ENCODE results near the gene MUC16. TPM values are rescaled to one million over a fixed set of nuclear protein-coding genes. Genes with fewer than 3 reads are reported as not detected.
"Not testable (repeated sequence)": the region's sequence is repeated elsewhere in the genome, so short reads cannot be mapped to it uniquely, and the experiment has no call there.

Gene MUC16
- polyA plus RNA-seq (ENCODE audit: insufficient read length) = 0.03 TPM

DNA sequence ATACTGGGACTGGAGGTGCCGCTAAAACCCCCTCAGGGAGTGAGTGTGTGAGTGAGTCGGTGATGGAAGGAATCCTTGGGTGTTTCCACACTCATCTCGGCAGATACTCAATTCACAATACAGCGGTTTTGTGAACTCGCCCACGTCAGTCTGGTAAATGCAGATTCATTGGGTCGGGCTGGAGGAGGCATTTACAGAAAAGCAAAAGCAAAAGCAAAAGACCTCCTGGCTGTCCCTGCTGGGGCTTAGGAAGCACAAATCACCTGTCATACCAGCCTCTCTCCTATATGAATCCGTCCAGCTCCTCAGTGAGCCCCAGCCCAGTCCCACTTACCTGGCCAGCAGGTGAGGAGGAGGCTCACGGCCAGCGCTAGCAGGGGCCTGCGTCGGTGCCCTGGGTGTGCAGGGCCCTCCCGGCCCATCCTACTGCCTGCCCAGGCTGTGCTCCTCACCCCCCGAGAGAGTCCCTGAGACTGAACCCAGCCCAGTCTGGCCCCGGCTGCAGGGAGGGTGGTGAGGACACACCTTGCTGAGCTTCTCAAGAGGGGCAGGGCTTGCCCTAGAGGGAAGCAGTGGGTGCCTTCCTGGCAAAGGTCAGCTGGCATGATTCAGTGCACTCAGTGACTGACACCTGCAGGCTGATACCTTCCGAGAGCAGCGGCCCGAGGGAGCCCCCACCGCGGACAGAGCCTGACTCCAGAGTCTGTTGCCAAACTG, at the start of gene MUC16:
Gene MUC16, minus strand, starts transcription at position 475 of the 717 bp plus-strand sequence.
- no peak for DNase-seq

DNA sequence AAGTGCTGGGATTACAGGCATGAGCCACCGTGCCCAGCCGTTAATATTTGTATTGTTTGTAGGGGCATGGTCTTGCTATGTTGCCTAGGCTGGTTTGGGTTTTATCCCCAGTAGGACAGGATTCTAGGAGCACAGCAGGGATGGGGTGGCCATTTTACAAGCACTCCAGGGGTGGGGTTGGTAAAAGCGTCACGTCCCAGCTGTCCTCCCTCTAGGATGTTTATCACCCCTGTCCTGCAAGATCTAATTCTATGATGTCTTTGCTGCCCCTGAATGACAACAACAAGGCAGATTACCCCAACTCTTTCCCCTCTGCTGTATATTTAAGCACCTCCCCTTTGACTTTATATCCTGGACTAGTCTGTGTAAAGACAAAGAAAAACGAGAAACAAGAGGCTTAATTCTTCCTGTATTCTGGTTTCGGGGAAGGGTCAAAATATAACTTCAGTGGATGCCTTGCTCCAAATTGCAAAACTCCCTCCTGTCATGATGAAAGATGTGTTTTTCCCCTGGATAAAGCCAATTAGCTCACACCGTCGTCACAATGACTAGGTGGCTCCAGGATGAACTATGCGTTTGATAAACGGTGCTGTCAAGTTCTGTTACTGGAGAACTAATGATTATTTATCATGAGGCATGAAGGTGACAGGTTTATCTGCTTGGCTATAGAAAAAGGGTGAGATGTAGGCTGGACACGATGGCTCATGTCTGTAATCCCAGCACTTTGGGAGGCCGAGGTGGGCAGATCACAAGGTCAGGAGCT, 48.9 kb upstream of the MUC16 start:
- DNase-seq = no peak

DNA sequence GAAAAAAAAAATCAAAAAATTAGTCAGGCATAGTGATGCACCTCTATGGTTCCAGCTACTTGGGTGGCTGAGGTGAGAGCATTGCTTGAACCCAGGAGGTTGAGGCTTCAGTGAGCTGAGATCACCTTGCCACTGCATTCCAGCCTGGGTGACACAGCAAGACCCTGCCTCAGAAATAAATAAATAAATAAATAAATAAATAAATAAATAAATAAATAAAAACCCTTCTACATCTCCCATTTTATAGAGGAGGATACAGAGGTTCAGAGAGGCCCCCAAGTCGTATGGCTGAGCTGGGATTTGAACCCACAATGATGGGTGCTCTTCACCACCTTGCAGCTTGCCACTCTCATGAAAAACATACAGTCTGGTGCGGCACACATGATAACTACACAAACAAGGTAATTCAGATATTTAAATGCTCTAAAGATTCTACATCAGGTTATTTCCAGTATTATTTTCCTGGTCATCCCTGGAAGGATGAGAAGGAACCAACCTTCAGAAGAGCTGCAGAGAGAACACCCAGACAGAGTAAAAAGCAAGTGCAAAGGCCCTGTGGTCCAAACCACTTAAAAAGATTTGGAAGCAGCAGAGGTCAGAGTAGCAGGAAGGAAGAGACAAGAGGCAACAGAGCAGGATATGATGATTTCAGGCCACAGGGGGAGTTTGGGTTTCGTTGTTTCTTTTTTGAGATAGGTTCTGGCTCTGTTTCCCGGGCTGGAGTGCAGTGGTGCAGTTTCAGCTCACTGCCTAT, 47.5 kb upstream of the MUC16 start:
- no peak for DNase-seq

DNA sequence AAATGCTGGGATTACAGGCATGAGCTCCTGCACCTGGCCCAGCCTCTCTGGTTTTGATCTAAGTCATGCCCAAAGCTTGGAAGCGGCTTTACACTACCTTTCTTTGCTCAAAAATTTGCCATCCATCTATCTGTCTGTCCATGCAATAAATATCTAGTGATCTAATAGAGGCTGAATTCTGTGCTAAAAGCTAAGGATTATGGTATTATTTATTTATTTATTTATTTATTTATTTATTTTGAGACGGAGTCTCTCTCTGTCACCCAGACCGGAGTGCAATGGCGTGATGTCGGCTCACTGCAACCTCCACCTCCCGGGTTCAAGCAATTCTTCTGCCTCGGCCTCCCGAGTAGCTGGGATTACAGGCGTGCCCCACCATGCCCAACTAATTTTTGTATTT, 45.9 kb upstream of the MUC16 start:
- DNase-seq = not testable (repeated sequence)

DNA sequence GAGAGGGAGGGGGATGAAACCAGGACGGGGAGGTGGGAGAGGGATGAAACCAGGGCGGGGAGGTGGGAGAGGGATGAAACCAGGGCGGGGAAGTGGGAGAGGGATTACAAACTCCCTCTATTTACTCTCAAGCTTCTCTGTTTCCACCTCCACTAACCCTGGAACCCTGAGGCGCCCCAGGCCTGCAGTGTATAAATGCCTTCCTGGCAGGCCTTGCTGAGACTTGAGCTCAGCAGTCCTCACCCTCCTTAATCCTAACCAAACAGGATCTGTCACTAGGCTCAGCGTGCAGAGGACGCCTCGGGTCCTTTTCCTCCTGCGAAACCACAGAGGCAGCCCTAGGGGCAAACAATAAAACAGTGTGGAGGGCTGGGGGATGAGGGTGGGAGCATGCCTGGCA, 44.6 kb upstream of the MUC16 start:
- DNase-seq = no peak

DNA sequence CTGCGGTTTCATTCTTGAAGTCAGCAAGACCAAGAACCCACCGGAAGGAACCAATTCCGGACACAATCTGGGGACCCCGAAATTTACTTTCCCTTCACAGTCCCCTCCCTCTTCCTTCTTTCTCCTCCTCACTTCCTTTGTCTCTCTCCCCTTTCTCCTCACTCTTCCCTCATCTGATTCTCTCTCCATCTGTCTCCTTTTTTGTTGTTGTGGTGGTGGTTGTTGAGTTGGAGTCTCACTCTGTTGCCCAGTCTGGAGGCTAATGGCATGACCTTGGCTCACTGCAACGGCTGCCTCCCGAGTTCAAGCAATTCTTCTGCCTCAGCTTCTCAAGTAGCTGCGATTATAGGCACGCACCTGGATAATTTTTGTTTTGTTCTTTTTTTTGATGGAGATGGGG, 44.0 kb upstream of the MUC16 start:
- no peak for DNase-seq

DNA sequence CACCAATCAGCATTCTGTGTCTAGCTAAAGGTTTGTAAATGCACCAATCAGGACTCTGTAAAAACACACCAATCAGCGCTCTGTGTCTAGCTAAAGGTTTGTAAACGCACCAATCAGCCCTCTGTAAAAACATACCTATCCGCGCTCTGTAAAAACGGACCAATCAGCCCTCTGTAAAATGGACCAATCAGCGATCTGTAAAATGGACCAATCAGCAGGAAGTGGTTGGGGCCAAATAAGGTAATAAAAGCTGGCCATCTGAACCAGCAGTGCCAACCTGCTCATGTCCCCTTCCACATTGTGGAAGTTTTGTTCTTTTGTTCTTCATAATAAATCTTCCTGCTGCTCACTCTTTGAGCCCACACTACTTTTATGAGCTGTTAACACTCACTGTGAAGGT, 43.5 kb upstream of the MUC16 start:
- DNase-seq = not testable (repeated sequence)

DNA sequence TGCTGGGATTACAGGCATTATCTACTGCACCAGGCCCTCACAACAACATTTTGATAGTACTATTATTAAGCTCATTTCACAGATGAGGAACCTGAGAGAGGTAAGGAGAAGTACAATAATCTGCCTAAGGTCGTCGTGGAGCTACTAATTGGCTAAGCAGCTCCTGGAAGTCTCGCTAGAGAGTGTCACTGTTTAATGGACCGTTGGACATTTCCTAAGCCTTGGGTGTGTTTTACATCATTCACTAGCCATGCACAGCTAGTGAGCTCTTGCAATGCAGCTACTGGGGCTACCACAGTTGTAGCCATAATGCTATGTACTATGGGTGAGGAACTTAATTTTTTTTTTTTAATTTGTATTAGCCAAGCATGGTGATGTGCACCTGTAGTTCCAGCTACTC, 42.7 kb upstream of the MUC16 start:
- DNase-seq = no peak

DNA sequence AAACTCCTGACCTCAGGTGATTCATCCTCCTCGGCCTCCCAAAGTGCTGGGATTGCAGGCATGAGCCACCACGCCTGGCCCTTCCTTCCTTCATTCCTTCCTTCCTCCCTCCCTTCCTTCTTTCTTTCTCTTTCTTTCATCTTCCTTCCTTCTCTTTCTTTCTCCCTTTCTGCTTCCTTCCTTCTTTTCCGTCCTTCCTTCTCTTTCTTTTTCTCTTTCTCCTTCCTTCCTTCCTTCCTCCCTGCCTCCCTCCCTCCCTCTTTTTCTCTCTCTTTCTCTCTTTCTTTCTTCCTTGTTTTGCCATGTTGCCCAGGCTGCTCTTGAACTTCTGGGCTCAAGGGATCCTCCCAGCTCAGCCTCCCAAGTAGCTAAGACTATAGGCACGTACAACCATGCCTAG, 36.5 kb upstream of the MUC16 start:
- no peak for DNase-seq

DNA sequence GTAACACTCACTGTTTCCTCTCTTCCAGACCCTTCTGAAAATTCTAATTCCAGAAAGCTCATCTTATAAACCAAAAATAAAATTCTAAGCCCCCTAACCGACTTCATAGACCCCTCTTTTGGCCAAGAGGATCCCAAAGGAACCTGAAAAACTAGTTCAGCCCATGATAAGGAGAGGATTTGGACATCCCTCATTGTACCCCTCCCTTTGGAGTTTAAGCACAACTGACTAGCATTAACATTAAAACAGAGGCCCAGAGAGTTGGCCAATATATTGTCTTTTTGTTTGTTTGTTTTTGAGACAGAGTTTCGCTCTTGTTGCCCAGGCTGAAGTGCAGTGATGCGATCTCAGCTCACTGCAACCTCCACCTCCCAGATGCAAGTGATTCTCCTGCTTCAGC, 34.2 kb upstream of the MUC16 start:
- DNase-seq = no peak

DNA sequence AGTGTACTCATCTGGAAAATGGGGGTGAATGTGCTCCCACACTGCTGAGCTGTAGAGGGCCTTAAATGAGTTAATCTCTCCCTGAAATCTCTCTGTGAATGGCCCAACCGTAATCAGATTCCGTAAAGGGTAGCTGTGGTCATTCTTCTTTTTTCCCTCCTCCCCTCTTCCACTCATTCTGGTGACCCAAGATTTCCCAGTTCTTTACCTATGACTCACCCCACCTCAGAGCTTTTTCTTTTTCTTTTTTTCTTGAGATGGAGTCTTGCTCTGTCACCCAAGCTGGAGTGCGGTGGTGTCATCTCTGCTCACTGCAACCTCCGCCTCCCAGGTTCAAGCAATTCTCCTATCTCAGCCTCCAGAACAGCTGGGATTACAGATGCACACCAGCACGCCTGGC, 33.3 kb upstream of the MUC16 start:
- no peak for DNase-seq

DNA sequence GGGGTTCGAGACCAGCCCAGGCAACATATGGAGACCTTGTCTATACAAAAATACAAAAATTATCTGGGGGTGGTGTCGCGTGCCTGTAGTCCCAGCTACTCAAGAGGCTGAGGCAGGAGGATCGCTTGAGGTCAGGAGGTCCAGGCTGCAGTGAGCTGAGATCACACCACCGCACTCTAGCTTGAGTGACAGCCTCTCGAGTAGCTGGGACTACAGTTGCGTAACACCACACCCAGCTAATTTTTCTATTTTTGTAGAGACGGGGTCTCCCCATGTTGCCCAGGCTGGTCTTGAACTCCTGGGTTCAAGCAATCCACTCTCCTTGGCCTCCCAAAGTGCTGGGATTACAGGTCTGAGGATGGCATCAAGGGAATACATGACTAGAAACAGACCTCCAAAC, 30.8 kb upstream of the MUC16 start:
- no peak for DNase-seq

DNA sequence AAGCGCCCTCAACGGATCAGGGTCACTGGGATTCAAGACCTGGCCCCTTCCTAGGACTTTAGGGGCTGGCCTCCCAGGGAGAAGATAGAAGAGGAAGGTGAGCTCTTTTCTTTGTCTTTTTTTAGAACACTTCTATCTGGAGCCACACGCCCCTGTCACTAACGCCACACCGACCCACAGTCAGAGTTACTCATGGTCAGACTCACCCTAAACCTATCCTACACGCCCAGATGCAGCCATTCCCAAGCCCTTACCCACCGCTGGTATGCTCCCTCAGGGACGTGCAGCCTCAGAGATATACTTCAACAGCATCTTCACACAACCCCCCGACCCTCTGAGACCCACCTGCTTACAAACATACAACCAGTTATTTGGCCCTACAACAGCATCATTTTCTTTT, 29.9 kb upstream of the MUC16 start:
- no peak for DNase-seq

DNA sequence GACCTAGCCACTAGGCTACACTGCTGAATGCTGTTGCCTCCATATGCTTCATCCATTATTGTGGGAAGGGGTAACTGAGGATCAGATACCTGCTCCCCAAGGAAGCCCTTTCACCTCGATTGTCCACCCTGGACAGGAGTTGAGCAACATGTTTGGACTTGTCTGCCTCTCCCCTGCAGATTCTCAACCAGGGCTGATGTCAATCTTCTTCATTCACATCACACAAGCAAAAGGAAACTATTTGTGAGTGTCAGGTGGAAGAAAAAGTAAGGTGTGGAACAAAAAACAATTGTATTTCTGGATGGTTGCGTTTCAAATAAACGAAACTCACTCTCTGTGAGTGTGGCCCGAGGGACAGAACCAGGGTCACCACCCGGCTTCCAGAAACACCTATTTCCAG, 29.5 kb upstream of the MUC16 start:
- DNase-seq = no peak

DNA sequence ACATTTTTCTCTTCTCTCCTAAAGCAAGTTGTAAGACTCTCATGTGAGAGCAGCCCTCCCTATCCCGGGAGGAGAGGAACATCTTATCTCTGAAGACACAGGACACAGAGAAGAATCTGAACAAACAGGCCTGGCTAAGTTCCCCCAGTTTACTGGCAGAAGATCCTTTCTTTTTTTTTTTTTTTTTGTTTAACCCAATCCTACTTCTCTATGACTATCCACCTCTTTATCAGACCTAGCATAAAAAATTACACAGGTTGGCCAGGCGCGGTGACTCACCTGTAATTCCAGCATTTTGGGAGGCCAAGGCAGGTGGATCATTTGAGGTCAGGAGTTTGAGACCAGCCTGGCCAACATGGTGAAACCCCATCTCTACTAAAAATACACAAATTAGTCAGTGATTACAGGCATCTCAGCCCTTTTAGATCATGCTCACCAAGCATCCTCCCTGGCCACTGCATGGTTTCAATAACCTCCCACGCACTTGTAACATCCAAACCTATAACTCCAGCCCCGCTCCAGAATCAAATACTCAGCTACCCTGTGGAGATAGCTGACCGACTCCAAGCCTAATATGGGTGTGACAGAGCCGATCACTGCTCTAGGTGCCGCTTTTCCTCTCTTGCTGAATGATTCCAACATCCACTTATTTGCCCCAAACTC, 27.3 kb upstream of the MUC16 start:
- no peak for DNase-seq

DNA sequence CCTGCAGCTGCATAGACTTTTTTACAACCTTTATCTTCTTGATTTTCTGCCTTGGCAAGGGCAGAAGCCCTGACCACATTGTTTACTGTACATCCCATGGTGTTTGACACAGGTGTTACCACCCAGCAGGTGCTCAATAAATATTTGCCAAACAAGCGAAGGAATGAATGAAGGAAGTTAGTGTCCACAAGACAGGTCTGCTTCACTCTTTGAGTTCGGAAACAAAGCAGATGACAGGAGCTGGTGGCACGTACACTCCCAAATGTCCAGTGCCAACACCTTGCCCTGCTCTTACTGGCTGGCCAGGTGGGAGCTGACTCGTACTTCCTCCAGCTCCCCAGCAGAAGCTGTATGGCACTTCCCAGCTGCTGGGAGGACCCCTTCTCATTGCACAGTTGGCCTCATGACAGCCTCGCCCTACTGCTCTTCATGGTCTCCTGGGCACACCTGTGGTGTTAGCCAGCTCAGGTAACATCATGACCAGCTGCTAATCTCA, 22.0 kb upstream of the MUC16 start:
- no peak for DNase-seq

DNA sequence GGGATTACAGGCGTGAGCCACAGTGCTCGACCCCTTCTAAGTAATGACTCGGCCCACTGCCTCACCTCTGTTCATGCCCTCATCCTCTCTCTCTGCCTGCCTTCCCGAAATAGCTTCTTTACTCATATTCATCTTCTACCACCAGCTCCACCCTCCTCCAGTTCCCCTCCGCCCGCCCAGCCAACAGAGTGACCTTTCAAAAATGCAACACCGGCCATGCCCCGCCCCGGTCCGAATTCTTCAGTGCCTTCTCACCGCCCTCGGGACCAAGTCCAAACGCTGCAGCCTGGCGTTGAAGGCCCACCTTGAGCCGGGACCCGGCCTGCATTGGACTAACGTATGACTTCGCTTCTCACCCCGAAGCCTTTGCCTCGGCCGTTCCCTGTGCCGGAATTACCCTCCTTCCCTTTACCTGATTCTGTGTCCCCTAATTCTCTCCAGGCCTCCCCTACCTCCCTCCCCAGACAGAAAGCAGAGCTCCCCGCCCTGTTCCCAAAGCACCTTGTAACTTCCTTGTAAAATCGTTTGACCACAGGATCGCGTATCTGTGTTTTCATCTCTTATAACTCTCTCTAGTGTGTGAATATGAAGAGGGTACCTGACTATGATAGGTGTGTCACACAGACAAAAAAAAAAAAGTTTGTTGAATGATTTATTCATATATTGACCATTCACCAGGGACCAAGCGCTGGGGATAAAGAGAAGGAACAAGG, 8.1 kb upstream of the MUC16 start:
- no peak for DNase-seq

DNA sequence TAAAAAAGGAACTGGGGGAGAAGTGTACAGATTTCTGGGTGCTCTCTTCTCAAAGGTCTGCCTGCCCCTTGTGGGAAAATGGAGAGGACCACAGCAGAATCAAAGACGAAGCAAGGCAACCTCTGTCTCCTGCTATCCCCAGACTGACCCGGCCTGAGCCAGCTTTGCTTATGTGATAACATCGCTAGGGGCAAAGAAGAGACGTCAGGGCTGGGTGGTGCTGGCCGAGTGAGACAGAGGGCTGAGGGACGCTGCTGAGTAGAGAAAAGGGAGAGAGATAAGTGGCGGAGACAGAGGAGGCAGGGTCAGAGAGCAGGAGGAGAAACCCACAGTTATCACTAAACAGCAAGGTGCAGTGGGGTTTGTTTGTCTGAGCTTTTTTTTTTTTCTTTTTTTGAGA, 4.6 kb upstream of the MUC16 start:
- DNase-seq = no peak

DNA sequence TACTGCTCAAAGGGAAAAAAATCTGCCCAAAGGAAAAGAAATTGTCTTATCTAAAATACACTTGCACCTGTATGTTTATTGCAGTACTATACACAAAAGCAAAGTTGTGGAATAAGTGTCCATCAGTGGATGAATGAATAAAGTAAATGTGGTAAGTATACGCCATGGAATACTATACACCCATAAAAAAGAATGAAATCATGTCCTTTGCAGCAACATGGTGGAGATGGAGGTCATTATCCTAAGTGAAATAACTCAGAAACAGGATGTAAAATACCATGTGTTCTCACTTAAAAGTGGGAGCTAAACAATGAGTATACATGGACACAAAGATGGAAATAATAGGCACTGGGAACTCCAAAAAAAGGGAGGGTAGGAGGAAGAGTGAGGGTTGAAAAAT, 3.8 kb upstream of the MUC16 start:
- no peak for DNase-seq

DNA sequence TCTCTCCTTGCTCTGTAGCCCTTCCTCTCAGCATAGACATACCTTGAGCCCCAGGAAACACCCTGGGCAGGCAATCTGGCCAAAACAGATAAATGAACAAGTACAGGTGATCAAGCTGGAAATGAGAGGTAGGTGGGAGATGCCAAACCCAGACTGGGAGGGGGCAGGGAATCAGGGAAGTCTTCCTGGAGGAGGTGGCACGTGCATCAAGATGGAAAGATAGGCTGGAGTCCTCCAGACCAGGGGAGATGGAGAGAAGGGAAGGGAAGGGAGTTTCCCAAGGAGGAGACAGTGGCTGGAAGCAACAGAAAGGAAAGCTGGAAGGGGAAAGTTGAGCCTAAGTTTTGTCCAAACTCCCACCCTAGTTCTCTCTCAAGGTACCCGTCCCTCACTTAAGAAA, 1.7 kb upstream of the MUC16 start:
- no peak for DNase-seq

DNA sequence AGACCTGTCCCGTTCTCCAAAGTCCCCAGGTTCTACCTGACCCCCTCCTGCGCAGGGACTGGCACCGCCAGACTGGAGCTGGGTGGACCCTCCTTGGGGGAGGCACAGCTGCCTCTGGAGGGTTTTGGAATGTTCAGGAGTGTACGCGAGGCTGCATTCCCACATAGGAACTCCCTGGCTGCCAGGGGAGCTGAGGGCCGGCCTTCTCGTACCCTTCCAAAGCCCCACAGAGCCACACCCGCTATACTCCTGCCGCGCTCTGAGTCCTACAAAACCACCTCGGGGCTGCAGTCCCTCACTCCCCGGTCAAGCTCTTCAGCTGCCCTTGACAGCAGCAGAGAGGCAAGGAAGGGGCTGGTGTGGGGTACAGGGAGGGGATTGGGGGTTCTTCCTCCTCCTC, 484 bp upstream of the MUC16 start:
- DNase-seq = no peak

DNA sequence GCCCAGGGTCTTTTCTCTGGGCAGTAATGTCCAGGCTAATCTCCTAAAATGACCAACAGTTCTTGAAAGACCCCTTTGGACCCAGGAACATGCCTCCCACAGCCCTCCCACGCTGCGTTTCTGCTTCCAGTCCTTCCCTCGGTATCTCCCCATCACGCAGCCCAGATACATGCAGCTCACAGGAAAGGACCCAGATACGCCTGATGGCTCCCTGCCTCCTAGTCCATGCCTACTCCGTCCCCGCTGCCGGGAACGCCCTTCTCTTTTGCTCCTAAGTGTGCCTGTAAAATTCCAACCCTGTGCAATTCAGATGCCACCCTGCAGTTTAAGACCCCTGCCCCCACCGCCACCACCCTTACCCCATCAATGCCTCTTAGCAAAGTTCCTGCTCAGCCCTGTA, 778 bp downstream of the MUC16 start:
- DNase-seq = no peak

Measured in hindlimb muscle (tissue), 1 donor.